ENCODE measurements around the gene DAGLA.

The DAGLA gene

GRCh38 chr11:61675826-61676225 is 4.4 kb upstream of the DAGLA start:
- POLR2A ChIA-PET, result no interaction called here
- no peak for DNase-seq (ENCODE audit: low read depth, low spot score)
- CTCF ChIA-PET, result interaction anchor here (0.9 to 2.0 kb wide), 7 partner anchors 8 to 230 kb away, joined by 3 to 8 read pairs (median 5); no protein-coding TSS in a partner anchor
- no peak for TF ChIP-seq CTCF (IDR thresholded peaks at IDR 0.05; ENCODE audit: insufficient read depth, low read length, missing control alignments)
- H3K4me3 ChIP-seq (ENCODE audit: low read depth, low read length), result no peak overlapping the region

GRCh38 chr11:61679296-61679695 is 895 bp upstream of the DAGLA start:
- no peak for TF ChIP-seq CTCF (IDR thresholded peaks at IDR 0.05; ENCODE audit: insufficient read depth, low read length, missing control alignments)
- H3K4me3 ChIP-seq (ENCODE audit: low read depth, low read length), result no peak overlapping the region
- no peak for DNase-seq (ENCODE audit: low read depth, low spot score)
- POLR2A ChIA-PET, result no interaction called here
- CTCF ChIA-PET, result interaction anchor here (0.6 to 1.6 kb wide), 8 partner anchors 9 to 244 kb away, joined by 3 to 8 read pairs (median 4); no protein-coding TSS in a partner anchor

- no peak for DNase-seq (ENCODE audit: low read depth, low spot score)
- peak overlapping the region; percentile 68 for H3K4me3 ChIP-seq (ENCODE audit: low read depth, low read length)
- no peak for TF ChIP-seq CTCF (IDR thresholded peaks at IDR 0.05; ENCODE audit: insufficient read depth, low read length, missing control alignments)
- ChIA-PET CTCF (interaction anchor here (0.5 to 4.4 kb wide), 11 partner anchors 8 to 236 kb away, joined by 3 to 40 read pairs (median 5); a partner anchor contains a TSS), POLR2A (no interaction called here)
Observed at GRCh38 chr11:61680622-61681221, 531 bp downstream of the DAGLA start.

- TF ChIP-seq CTCF (IDR thresholded peaks at IDR 0.05; ENCODE audit: insufficient read depth, low read length, missing control alignments), result no peak
- DNase-seq (ENCODE audit: low read depth, low spot score), result no peak
- ChIA-PET CTCF (interaction anchor here (1.2 to 4.4 kb wide), 6 partner anchors 9 to 52 kb away, joined by 3 to 40 read pairs (median 6); no protein-coding TSS in a partner anchor), POLR2A (no interaction called here)
- no peak overlapping the region for H3K4me3 ChIP-seq (ENCODE audit: low read depth, low read length)
Observed at GRCh38 chr11:61682093-61682732, 2.0 kb downstream of the DAGLA start.

GRCh38 chr11:61682906-61683675 is 2.9 kb downstream of the DAGLA start:
- H3K4me3 ChIP-seq (ENCODE audit: low read depth, low read length), result no peak overlapping the region
- ChIA-PET CTCF (interaction anchor here (1.0 to 4.4 kb wide), 8 partner anchors 8 to 237 kb away, joined by 3 to 40 read pairs (median 5); no protein-coding TSS in a partner anchor), POLR2A (no interaction called here)
- DNase-seq (ENCODE audit: low read depth, low spot score), result no peak
- TF ChIP-seq CTCF (IDR thresholded peaks at IDR 0.05; ENCODE audit: insufficient read depth, low read length, missing control alignments), result no peak
